ENCODE measurements around the gene MKX.

Gene MKX

DNA sequence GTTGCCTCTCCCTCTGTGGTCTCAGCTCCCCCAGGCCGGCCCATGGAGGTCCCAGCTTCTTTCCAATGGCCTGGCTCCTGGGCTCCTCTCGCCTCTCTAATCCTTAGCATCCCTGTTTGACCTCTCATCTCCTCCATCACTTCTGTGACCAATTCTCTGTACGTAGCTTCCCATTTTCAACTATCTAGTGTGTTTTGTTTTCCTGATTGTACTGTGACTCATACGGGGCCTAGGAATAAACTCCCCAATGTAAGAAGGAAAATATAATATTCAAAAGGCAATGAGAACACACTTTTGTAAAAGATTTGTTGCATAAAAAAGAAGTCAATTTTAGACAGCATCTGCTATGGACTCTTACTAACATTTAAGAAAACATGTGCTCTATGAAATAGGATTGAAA is 90.3 kb downstream of the MKX start:
- DNase-seq (ENCODE audit: low read depth in 4 of 4, low spot score in 1 of 4), result no peak

DNA sequence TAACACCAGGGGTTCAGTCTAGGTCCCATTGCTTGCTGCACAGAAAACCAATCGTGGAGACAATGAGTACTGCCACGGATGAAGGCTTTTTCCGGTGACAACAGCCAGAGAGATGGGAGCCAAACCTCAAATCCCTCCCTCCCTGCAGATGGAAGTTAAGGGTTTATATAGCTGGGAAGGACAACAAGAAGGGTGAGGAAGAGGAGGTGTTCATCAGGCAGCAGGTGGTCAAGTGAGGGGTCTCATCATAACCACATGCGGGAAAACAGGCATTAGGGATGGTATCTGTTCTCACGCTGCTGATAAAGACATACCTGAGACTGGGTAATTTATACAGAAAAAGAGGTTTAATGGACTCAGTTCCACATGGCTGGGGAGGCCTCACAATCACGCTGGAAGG is 91.3 kb downstream of the MKX start:
- no peak for DNase-seq (ENCODE audit: low read depth in 4 of 4, low spot score in 1 of 4)

DNA sequence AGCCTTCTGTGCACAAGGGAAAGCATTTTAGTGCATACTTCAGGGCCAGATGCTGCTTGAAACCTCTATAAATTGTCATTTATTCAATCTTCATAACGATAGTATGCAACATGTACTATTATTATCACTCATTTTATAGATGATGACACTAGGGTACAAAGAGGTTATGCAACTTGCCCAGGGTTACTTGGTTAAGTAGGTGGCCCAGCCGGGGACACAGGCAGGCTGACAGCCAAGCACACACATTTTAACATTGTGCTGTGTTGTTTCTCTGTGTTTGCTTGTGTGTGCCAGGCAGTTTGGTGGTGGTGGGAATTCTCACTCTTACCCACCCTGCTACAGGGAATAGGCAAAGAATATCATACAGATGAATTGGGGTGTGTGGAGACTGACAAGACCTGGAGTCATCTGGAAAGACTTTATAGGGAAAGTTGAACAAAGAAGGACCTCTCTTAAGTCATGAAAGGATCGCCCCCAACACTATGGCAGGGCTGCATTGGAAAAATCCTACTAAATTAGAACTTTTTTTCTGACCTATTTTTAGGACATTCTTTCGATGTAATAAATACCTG is 98.9 kb downstream of the MKX start:
- DNase-seq (ENCODE audit: low read depth in 4 of 4, low spot score in 1 of 4), result no peak

DNA sequence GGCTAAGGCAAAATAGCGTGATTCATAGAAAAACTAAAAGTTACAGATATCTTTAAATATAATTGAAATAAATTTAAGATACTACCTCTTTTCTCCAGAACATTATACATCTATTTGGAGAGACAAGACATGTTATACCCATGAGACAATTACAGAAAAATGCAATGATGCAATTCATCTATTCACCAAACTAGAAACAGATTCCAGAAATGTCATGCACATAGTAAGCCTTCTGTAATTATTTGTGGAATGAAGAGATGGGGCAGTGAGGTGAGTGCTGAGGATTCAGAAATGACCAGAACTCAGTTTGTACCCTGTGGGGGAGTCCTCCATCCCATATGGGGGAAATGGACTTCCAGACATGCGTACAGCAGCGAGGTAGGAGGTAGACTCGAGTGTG is 99.4 kb downstream of the MKX start:
- no peak for DNase-seq (ENCODE audit: low read depth in 4 of 4, low spot score in 1 of 4)

DNA sequence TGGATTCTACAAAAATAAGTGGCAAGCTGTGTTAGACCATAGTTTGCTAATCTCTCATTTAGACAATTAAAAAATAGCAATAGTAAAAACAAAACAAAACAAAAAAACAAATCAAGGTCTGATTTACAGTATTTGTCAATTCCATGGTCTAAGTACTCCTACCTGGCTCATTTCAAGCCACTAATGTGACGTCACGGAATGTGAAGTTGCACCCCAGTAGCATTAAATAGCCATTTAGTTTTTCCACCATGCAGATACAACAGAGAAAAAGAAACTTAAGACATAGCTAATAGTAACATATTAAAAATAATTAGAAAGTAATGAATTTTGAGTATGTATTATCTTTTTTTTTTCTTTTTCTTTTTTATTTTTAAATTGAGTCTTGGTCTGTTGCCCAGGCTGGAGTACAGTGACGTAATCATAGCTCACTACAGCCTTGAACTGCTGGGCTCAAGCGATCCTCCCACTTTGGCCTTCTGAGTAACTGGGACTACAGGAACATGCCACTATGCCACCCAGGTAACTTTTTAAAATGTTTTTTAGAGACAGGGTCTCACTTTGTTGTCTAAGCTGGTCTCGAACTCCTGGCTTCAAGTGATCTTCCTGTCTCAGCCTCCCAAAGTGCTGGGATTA is 101.2 kb downstream of the MKX start:
- no peak for DNase-seq (ENCODE audit: low read depth in 4 of 4, low spot score in 1 of 4)

DNA sequence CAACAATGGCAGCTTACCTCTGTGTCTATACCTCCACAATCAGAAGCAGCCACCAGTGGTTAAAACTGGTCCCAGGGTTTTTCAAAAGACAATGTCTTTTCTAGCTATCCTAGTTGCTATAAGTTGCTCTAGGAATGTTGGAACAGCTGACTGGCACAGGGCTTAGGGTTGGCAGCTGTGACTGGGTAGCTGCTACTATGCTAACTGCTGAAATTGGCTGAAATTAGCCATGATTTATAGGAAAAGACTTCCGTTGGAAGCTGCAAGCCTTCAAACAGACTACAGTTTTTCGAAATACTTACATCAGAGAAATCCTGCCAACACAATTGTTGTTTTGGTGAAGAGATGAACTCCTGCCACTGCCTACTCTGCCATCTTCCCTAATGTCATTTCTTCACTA is 102.3 kb downstream of the MKX start:
- no peak for DNase-seq (ENCODE audit: low read depth in 4 of 4, low spot score in 1 of 4)

DNA sequence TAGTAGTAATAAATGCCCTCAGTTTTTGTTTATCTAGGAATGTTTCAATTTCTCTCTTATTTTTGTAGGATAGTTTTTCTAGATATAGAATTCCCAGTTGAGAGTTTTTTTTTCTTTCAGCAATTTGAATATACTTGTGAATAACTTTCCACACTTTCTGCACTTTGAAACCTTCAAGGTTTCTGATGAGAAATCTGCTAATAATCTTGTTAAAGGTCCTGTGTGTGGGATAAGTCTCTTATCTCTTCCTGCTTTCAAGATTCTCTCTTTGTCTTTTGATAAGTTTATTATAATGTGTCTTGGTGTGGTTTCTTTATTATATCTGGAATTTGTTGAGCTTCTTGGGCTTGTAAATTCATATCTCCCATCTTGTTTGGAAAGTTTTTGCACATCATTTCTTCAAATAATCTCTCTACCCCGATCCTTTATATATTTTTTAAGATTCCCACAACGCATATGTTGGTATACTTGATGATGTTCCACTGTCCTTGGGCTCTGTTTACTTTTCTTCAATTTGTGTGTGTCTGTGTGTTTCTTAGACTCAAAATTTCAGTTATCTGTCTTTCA is 103.5 kb downstream of the MKX start:
- no peak for DNase-seq (ENCODE audit: low read depth in 4 of 4, low spot score in 1 of 4)

DNA sequence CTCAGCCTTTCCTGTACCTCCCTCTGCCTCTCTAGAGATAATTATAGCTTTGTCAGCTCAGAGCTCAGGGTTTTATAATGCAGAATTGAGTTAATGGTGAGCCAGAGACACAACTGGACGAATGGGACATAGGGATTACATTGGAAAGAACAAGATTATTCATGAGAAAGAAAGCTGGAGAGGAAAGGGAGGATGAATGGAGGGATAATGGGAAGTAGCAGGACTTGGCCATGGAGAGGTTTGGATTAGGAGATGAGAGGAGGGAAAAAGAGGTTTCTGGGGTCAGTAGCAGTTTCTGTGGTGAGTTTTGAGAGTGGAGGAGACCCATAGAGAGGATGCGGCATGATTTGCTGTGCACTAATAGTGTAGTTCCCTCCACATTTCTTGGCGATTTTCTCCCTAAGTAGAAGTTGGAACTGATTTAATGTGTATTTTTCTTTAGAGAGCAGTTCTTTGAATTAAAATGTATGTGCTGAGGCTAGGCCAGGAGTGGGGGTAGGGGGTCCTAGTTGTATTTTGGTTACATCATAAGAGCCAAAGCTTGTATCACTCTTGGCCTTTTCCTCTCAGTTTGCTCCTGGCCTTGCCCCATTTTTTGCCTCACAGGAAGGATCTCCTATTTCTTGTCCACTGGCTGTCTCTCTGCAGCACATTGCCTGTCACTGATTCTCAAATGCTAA is 107.4 kb downstream of the MKX start:
- DNase-seq (ENCODE audit: low read depth in 4 of 4, low spot score in 1 of 4), result no peak

DNA sequence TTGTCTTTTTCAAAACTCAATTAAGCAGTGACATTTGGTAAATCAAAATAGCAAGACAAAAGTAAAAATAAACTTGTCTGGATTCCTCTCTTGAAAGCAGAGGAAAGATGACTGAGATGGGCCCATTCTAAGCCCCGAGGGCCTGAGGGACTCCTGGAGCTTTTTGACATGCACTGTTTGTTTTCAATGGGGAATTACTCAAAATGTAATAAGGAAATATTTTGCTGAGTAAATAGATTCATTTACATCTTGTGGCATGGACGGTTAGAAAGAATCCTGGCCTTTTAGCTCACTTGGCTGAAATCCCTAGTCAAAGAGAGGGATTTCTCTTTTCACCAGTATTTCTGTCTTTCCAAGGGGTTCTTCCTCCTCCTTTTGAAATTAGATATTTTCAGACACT is 108.0 kb downstream of the MKX start:
- no peak for DNase-seq (ENCODE audit: low read depth in 4 of 4, low spot score in 1 of 4)

DNA sequence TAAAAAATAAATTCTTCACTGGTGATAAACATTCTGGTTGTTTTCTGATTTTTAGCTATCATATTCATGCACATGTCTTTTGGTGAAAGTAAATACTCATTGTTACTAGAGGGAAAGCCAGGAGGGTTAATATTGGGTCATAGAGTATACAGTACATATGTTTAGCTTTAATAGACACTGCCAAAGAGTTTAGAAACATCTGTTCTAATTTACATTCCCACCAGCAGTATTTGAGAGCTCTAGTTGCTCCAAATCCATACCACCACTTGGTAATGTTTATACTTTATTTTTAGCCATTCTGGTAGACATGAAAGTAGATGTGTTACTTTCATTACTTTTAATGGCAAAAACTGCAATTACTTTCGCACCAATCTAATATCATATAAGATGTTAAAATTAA is 108.8 kb downstream of the MKX start:
- no peak for DNase-seq (ENCODE audit: low read depth in 4 of 4, low spot score in 1 of 4)

DNA sequence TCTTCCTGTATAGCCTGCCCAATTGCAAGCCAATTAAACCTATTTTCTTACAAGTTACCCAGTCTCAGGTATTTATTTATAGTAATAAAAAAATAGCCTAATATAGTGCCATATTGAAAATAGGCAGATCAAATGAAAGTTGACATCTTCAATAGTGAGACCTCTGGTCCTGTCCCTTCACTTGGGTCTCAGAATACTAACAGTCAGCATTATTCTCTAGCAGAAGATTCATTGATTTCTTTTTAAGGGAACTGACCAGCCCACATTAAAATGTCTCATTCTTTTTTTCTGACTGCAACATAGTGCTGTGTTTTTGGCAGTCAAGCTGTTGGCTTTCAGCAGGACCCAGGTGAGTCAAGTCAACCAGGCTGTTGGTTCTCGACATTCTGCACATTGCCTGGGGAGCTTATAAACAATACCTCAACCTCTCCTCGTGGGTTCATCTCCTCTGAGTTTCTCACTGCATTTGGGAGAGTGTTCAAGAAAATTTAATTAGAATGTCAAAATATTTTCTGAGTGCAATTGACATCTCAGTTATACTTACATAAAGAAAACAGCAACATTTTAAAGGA is 109.8 kb downstream of the MKX start:
- DNase-seq (ENCODE audit: low read depth in 4 of 4, low spot score in 1 of 4), result no peak

DNA sequence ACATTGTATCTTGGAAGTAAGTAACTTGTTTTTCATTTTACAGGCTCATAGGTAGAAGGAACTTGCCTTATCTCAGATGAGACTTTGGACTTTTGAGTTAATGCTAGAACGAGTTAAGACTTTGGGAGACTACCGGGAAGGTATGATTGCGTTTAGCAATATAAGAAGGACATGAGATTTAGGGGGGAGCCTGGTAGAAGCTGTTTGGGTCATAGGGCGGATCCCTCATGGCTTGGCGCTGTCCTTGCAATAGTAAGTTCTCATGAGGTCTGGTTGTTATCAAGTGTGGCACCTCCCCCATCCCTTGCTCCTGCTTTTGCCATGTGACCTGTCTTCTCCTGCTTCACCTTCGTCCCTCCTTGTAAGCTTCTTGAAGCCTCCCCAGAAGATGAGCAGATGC is 110.3 kb downstream of the MKX start:
- DNase-seq (ENCODE audit: low read depth in 4 of 4, low spot score in 1 of 4), result no peak

DNA sequence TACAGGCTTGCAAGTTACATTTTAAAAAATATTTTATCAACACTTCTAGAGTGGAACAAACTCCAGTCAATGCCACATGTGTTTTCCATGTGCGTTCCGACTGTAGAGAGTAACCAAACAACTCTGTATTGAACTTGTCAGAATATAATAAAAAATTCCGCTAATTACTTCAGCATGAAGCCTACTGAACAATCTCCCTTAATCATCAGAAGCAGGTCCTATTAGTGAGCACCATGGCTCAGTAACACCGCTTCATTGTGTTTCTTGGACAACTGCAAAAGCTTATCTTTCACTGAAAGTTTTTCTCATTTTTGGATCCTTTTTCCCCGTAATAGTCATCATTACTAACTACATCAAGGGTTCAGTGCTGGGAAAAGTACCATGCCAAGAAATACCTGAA is 117.0 kb downstream of the MKX start:
- no peak for DNase-seq (ENCODE audit: low read depth in 4 of 4, low spot score in 1 of 4)

DNA sequence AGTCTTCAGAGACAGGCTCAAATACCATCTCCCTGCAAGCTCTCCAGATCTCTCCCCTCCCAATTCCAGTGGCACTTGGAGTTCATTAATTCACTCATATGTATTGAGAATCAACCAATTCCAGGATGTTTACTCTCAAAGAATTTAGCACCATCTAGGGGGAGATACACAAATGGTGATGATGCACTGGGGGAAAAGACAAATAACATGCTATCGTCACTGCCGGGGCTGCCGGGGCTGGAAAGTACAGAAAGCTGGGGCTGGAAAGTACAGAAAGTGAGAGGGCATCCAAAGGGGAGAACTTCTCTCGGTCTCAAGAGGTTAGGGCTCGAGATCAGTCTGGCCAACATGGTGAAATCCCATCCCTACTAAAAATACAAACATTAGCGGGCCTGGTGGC is 118.7 kb downstream of the MKX start:
- DNase-seq (ENCODE audit: low read depth in 4 of 4, low spot score in 1 of 4), result no peak

DNA sequence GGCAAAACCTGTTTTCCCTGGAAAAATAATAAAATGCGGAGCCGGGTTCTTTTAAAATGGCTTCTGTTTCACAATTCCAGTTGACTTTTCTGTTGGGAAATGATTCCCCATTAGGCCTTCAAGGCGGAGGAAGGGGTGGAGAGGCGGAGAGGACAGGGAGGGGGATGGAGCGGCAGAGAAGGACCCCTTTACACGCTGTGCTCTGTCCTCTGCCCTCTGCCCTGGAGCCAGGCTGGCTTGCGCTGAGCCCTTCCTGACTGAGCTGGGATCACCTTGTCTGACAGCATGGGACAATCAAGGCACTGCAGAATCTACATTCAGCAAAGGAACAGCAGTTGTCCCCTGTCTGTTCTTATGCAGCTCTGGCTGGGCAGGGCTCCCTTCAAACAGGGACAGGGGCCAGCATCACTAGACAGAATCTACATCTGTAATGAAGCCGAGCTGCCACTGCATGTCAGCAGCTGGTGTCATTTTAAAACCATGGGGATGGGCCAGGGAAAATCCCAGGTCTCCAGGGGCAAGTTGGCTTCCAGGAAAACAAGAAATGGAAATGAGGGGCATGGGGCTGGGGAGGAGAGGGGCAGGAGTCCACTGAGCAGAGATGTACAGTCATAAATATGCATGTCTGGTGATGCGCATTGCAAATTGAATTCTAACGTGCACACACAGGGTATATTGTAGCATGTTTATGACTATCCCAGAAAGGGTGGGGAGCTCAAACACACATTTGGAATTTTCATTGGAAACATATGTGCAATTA is 120.0 kb downstream of the MKX start:
- no peak for DNase-seq (ENCODE audit: low read depth in 4 of 4, low spot score in 1 of 4)

DNA sequence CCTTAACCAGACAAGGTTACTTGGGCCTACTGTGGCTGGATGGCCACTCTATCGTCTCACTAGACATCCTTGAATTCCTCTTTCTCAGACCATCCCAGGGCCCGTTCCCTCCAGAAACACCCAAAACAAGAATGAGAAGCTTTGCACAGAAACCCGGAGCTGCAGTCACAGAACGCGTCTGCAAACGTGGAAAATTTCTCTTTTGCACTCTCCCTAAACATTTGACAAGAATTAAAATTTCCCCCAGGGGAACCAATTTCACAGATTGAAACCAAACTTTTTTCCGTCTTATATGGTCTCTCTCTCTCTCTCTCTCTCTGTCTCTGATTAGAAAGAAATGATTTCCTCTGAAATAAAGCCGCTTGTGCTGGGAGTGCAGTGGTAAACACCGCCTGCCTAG is 120.7 kb downstream of the MKX start:
- no peak for DNase-seq (ENCODE audit: low read depth in 4 of 4, low spot score in 1 of 4)
